AG09319 (cell line): Measurements from ENCODE around the gene ARHGAP10.

ENCODE experiments used
- DNase-seq: peaks from one replicate; pipeline ENCODE4 v3.0.0-alpha.2; 2010; ENCODE audit warnings: low read depth; ENCODE audit errors: extremely low read depth
- TF ChIP-seq, protein P1 (sequence below): IDR thresholded peaks from 2 replicates; pipeline ENCODE4 v1.5.1; 2011; ENCODE audit warnings: low read depth, mild to moderate bottlenecking, inconsistent platforms, low read length, moderate library complexity

ARHGAP10 gene

GRCh38 chr4:147723326-147723725 is 8.6 kb upstream of the ARHGAP10 start:
- TF ChIP-seq, protein P1, sequence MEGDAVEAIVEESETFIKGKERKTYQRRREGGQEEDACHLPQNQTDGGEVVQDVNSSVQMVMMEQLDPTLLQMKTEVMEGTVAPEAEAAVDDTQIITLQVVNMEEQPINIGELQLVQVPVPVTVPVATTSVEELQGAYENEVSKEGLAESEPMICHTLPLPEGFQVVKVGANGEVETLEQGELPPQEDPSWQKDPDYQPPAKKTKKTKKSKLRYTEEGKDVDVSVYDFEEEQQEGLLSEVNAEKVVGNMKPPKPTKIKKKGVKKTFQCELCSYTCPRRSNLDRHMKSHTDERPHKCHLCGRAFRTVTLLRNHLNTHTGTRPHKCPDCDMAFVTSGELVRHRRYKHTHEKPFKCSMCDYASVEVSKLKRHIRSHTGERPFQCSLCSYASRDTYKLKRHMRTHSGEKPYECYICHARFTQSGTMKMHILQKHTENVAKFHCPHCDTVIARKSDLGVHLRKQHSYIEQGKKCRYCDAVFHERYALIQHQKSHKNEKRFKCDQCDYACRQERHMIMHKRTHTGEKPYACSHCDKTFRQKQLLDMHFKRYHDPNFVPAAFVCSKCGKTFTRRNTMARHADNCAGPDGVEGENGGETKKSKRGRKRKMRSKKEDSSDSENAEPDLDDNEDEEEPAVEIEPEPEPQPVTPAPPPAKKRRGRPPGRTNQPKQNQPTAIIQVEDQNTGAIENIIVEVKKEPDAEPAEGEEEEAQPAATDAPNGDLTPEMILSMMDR: no peak
- no peak for DNase-seq

GRCh38 chr4:147724468-147725201 is 7.3 kb upstream of the ARHGAP10 start:
- TF ChIP-seq, protein P1: no peak
- no peak for DNase-seq

DNA sequence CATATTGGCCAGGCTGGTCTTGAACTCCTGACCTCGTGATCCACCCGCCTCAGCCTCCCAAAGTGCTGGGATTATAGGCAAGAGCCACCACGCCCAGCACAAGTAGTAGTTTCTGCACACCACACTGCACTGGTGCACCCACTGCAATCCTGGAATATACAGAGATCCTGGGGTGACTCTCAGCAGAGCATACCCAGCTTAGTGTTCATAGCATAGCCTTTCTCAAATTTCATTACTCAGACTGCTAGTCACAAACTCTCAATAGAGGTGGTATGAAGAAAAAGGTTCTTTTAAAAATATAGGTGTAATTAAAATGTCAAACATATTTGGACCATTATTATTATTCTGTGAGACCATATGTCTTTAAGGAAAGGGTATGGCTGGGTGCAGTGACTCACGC is 6.2 kb upstream of the ARHGAP10 start:
- DNase-seq: no peak
- TF ChIP-seq, protein P1: no peak

- TF ChIP-seq, protein P1: no peak
- DNase-seq: no peak
Observed at GRCh38 chr4:147727476-147728028, 4.3 kb upstream of the ARHGAP10 start.

- DNase-seq: no peak
- TF ChIP-seq, protein P1: no peak
Observed at GRCh38 chr4:147730333-147730732, 1.6 kb upstream of the ARHGAP10 start.

GRCh38 chr4:147732518-147733235 is 789 bp downstream of the ARHGAP10 start:
- TF ChIP-seq, protein P1: no peak
- DNase-seq: no peak
